Hepatocyte (in vitro differentiated cells): ENCODE data around the gene ADRA1B.

ENCODE experiments used
- CTCF ChIP-seq: fragments of 200-600 bp; sonication (generic); IDR thresholded peaks from 2 replicates; pipeline ENCODE4 v1.5.1; 2016; ENCODE audit warnings: antibody characterized with exemption, mild to moderate bottlenecking; ENCODE audit not compliant: poor library complexity
- EZH2 ChIP-seq: fragments of 200-600 bp; sonication (generic); IDR thresholded peaks from 2 replicates; pipeline ENCODE4 v1.6.1; 2016; ENCODE audit warnings: antibody characterized with exemption, mild to moderate bottlenecking, borderline replicate concordance

- TF ChIP-seq CTCF, result no peak
- TF ChIP-seq EZH2, result no peak
These were observed 4.1 kb upstream of the ADRA1B start for GRCh38 chr5:159912033-159912800.
